LNCaP clone FGC (cell line): ENCODE measurements around the gene RDH12.

Experiments used
- DNase-seq: peaks from one replicate; pipeline ENCODE4 v3.0.0-alpha.2; 2011; ENCODE audit warnings: low read depth
- H3K4me3 ChIP-seq: 2 replicates; pipeline ENCODE4 v1.5.1; 2011; ENCODE audit warnings: mild to moderate bottlenecking, low read depth, low read length, control low read depth
- CTCF ChIP-seq: IDR thresholded peaks from 2 replicates; pipeline ENCODE4 v1.5.1; 2012; ENCODE audit warnings: mild to moderate bottlenecking; ENCODE audit not compliant: control insufficient read depth, insufficient read depth; ENCODE audit errors: extremely low read depth

RDH12 gene

DNA sequence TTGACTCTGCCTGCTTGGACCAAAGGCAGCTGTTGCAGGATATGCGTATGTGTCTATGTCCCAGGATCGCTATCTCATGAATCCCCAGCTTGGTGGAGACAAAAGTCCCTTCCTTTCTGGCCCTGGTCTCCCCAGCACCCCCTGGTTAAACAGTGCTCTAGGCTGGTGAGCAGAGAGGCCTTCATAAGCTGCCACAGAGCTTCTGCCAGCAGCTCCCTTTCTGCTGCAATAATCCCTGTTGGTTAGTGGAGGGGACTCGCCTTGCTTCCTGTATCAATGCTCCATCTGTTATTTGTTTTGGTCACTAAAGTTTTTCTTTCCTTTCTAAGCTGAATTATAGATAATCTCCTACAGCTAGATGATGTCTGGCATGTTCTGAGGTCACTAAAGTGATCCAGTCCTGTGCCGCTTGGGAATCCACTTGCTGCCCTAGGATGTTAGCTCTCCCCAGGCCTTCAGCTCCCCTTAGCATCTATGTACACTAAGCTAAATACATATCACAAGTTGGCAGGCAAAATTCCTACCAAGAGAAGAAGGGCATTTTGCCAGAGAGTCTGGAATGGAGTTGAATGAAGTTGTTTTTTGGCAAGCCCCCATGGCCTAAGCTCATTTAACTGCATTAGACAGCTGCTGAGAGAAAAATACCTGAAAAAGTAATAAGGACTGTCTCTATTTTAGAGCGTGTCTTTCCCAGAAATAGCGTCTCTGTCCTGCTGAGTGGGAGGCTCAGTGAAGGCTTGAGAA is 47.8 kb downstream of the RDH12 start:
- no peak overlapping the region for H3K4me3 ChIP-seq
- no peak for DNase-seq
- TF ChIP-seq CTCF: no peak

DNA sequence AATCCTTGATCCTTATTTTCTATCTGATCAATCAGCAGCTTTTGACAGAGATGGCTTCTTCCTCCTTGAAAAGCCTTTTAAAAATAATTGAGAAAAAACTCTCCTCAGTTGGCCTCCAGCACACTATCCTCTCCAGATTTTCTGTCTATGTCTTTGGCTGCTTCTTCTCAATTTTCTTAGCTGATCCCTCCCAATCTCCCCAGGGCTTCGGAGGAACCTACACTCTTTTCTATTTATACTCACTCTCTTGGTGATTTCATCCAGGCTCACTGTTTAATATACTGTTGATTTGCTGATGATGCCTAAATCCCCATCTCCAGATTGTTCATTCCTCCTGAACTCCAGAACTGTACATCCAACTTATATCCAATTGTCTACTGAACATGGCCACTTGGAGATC is 54.8 kb downstream of the RDH12 start:
- no peak for TF ChIP-seq CTCF
- no peak overlapping the region for H3K4me3 ChIP-seq

GRCh38 chr14:67757175-67757574 is 55.5 kb downstream of the RDH12 start:
- no peak overlapping the region for H3K4me3 ChIP-seq
- no peak for TF ChIP-seq CTCF
- no peak for DNase-seq

More for the DNA sequence above, 54.8 kb downstream of the RDH12 start:
- DNase-seq: no peak

DNA sequence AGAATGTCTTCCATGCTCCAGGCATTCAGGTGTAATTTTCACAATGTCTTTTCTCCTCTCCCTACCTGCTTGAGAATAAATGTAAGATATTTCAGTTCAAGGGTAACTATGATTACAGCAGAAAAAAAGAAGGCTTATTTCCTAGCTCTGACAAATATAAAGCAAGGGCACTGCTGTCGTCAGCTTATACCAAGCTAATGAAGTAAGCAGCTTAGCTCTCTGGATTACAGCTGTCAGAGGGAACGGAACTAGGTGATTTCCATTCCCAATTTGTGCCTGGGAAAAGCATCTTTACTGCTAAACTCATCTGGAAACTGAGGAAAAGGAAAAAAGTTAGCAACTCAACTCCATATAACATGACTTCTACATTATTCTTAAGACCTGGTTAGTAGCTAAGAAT is 58.2 kb downstream of the RDH12 start:
- H3K4me3 ChIP-seq: no peak overlapping the region
- DNase-seq: no peak
- TF ChIP-seq CTCF: no peak

GRCh38 chr14:67762051-67762450 is 60.4 kb downstream of the RDH12 start:
- H3K4me3 ChIP-seq: no peak overlapping the region
- TF ChIP-seq CTCF: no peak
- no peak for DNase-seq

GRCh38 chr14:67763158-67763822 is 61.6 kb downstream of the RDH12 start:
- TF ChIP-seq CTCF: no peak
- H3K4me3 ChIP-seq: no peak overlapping the region
- DNase-seq: peak; percentile 13
